GM21526 (cell line): ENCODE data around the gene ZC3H18.
"Not testable (repeated sequence)": the region's sequence is repeated elsewhere in the genome, so short reads cannot be mapped to it uniquely, and the experiment has no call there.

ENCODE experiments used
- ATAC-seq: cut with Tn5 transposase; IDR thresholded peaks from one replicate; pipeline ENCODE4 v1.9.1; 2021; ENCODE audit warnings: moderate library complexity; ENCODE audit not compliant: unreplicated experiment, low FRiP score

Gene ZC3H18

DNA sequence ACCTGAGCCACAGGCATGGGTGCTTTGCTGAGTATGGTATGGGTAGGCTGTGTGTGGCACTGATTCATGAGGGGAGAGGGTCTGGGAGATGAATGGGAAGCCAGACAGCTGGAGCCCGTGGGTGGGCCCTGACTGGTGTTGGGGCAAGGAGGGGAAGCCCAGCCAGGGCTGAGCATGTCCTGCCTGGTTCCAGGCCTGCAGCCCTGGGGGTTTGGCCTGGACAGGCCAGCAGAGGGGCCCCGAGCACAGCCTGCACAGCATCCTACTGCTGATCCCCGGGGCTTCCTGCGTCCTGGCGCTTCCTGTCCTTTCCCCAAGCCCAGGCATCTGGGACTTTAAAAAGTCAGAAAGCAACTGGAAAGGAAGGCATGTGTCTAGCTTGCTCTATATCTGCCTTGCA is 97.3 kb downstream of the ZC3H18 start:
- ATAC-seq = no peak

- ATAC-seq = not testable (repeated sequence)
Measured at GRCh38 chr16:88669493-88669892, 99.3 kb downstream of the ZC3H18 start.

DNA sequence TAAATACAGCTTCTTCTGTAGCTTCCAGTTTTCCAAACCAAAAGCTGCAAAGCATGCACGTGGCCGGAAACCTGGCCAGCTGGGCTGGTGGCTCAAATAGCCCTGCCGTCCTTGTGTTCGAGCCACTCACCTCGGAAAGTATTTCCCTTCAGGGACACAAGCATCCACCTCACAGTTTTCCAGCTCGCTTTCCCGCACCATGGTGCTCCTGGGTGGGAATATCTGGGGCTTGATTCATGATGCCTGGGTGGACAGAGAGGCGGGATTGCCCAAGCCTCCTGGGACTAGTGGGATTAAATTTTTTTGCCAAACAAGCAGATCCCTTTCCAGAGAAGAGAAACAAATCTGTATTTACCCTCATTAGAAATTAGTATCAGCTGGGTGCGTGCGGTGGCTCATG is 99.8 kb downstream of the ZC3H18 start:
- ATAC-seq = no peak

DNA sequence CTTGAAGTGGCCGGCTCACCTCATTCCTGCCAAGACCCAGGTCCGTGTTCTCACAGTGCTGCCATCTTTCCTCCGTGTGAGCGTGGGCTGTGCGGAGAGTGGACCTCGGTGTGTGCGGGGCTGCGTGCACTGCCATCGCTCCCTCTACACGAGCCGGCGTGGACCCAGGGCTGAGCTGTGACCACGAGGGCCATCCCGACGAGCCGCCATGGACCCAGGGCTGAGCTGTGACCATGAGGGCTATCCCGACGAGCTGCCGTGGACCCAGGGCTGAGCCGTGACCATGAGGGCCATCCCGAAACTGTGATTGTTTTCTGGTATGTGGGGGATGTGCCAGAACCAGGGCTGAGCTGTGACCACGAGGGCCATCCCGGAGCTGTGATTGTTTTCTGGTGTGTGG is 101.6 kb downstream of the ZC3H18 start:
- no peak for ATAC-seq

DNA sequence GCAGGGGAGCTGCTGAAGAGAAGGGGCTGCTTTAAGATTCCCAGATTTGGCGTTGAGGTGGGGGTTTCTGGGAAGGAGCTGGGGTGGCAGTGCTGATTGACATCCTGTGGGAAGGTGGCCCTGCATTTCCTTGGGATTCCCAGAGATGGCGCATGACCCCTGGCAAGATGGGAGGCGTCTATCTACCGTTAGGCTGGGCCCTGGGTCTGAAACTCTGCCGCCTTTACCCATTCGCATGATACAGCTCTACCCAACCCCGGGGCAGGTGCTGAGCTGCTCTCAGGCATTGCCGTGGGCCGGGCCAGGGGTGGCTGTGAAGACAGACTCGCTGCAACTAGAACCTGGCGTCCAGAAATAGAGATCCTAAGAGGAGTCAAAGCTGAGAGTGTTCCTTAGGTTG is 102.6 kb downstream of the ZC3H18 start:
- ATAC-seq = no peak

DNA sequence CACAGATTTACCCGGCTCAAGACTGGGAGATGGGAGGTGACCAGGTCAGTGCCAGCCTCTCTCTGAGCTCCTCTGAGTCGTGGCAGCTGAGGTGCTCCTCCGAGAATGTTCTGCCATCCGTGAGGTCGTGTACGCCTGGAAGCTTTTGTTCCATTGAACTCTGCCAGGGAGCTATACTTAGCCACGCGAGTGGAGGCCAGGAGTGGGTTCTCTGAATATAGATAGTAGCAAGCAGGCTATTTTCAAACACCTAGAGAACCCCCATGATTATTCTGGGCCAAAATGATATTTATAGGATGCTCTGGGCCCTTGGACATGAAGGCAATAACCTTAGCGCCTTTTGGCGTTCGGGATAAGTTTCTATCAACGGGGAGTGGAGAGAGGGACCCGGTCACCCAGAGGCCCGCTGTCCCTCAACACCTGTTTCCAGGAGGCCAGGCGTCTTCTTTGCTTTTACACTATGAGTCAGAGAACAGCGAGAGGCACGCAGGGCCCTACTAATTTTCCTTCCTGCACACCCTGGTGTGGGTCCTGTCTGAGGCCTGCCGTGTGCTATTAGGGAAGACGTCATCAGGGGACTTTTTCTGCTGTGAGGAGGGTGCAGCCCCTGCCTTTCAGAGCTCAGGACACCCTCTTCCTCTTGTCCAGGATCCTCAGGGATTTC is 103.6 kb downstream of the ZC3H18 start:
- ATAC-seq = no peak

GRCh38 chr16:88676502-88677242 is 106.5 kb downstream of the ZC3H18 start:
- no peak for ATAC-seq

DNA sequence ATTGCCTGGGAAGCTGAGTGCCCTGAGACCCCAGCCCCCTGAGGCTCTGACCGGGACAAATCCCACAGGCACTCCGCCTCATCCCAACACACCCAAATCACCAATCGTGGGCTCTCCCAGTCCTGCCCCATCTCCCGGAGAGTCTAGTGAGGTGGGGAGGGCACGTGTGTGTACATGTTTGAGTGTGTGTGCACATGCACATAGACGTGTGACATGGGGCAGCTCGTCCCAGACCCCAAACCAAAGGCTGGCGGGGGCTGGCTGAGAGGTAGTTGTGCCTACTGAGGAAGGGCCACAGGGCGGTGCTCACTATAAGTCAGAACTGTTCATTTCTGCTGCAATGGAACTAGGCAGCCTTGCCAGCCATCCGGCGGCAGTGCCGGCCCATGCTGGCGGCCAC is 107.5 kb downstream of the ZC3H18 start:
- ATAC-seq = no peak

- no peak for ATAC-seq
Measured at GRCh38 chr16:88678224-88678979, 108.2 kb downstream of the ZC3H18 start.

DNA sequence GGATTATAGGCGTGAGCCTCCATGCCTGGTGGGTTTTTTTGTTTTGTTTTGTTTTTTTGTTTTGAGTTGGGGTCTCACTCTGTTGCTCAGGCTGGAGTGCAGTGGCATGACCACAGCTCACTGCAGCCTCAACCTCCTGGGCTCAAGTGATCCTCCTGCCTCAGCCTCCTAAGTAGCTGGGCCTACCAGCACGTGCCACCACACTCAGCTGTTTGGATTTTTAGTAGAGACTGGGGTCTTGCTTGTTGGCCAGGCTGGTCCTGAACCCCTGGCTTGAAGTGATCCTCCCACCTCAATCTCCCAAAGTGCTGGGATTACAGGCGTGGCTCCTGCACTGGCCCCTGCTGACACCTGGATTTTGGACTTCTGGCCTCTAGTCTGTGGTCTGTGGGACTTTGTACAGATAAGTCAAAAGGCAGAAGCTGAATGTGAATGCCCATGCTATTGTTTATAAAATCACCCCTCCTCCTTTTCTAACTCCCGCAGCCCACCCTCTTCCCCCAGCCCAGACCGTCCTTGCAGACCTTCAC is 110.4 kb downstream of the ZC3H18 start:
- no peak for ATAC-seq

DNA sequence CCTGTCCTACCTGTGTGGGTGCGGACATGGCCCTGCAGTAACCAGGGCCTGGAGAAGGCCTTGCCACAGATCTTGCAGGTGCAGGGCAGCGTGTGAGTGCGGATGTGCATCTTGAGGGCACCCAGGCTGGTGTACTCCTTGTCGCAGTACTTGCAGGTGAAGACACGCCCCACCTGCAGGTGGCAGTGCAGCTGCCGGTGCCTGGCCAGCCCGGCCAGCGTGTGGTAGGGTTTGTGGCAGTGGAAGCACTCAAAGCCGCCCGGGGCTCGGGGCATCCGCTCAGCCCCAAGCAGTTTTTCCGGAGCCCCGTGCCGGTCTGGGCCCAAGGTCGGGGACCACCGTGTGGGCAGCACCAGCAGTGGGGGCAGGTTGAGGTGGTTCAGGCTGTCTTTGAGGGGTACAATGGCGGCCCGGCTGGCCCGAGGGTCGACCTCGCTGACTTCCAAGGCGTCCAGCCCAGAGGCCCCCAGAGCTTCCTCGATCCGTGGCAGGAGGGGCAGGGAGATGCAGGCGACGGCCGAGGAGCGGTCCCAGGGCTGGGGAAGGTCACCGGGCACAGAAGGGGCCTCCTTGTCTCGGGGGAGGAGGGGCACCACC is 111.0 kb downstream of the ZC3H18 start:
- ATAC-seq = no peak
